ENCODE results near the gene NF1. TPM values are rescaled to one million over a fixed set of nuclear protein-coding genes. Genes with fewer than 3 reads are reported as not detected.
"Not testable (repeated sequence)": the region's sequence is repeated elsewhere in the genome, so short reads cannot be mapped to it uniquely, and the experiment has no call there.

NF1 gene
- total RNA-seq, 2 donors from 2014 or later: 62.3 to 68.0 TPM

- H3K27me3 ChIP-seq (replicated peaks; ENCODE audit: insufficient read depth): no peaks in the 10 kb centered on the region
- intact Hi-C loops (cut with DNase I): no loop called here
- no peak overlapping the region for H3K4me3 ChIP-seq
These were observed 284.9 kb downstream of the NF1 start for GRCh38 chr17:31379597-31380205.

GRCh38 chr17:31381165-31381668, 286.4 kb downstream of the NF1 start:
- intact Hi-C loops (cut with DNase I): no loop called here
- DNase-seq (ENCODE audit: low spot score): no peak
- Histone ChIP-seq H3K36me3 (no peaks in the 10 kb centered on the region), H3K4me1 (replicated peaks) (no peaks in the 10 kb centered on the region), H3K27me3 (replicated peaks; ENCODE audit: insufficient read depth) (no peaks in the 10 kb centered on the region), H3K9me3 (no peaks in the 10 kb centered on the region), H3K4me3 (no peak overlapping the region), H3K27ac (no peak overlapping the region)
- TF ChIP-seq POLR2A (IDR thresholded peaks at IDR 0.05): no peak
- TF ChIP-seq POLR2AphosphoS5 (IDR thresholded peaks at IDR 0.05): no peak
- TF ChIP-seq CTCF (IDR thresholded peaks at IDR 0.05): no peak

More at GRCh38 chr17:31379597-31380205, 284.9 kb downstream of the NF1 start:
- Histone ChIP-seq H3K36me3 (no peaks in the 10 kb centered on the region), H3K4me1 (replicated peaks) (no peaks in the 10 kb centered on the region), H3K9me3 (no peaks in the 10 kb centered on the region), H3K27ac (no peak overlapping the region)
- no peak for DNase-seq (ENCODE audit: low spot score)
- no peak for TF ChIP-seq POLR2AphosphoS5 (IDR thresholded peaks at IDR 0.05)
- no peak for TF ChIP-seq CTCF (IDR thresholded peaks at IDR 0.05)
- TF ChIP-seq POLR2A (IDR thresholded peaks at IDR 0.05): no peak
- WGBS: 100% methylated on average over 1 of the region's 1 CpG

GRCh38 chr17:31382668-31383275, 288.0 kb downstream of the NF1 start:
- intact Hi-C loops (cut with DNase I); DNase-seq (ENCODE audit: low spot score); H3K36me3 ChIP-seq; H3K4me3 ChIP-seq; H3K4me1 ChIP-seq (replicated peaks); H3K27me3 ChIP-seq (replicated peaks; ENCODE audit: insufficient read depth); H3K27ac ChIP-seq; H3K9me3 ChIP-seq: not testable (repeated sequence)
- WGBS: 93% methylated on average over 11 of the region's 11 CpGs

GRCh38 chr17:31383488-31383887, 288.7 kb downstream of the NF1 start:
- H3K4me3 ChIP-seq; H3K27me3 ChIP-seq (replicated peaks; ENCODE audit: insufficient read depth); H3K4me1 ChIP-seq (replicated peaks); DNase-seq (ENCODE audit: low spot score); H3K36me3 ChIP-seq; intact Hi-C loops (cut with DNase I); H3K9me3 ChIP-seq; H3K27ac ChIP-seq: not testable (repeated sequence)
- WGBS: 95% methylated on average over 6 of the region's 6 CpGs

GRCh38 chr17:31385428-31386285, 290.9 kb downstream of the NF1 start:
- H3K9me3 ChIP-seq: no peaks in the 10 kb centered on the region
- no peak overlapping the region for H3K4me3 ChIP-seq
- no peak for DNase-seq (ENCODE audit: low spot score)
- intact Hi-C loops (cut with DNase I): no loop called here
- H3K36me3 ChIP-seq: no peaks in the 10 kb centered on the region
- WGBS: 89% methylated on average over 7 of the region's 7 CpGs
- no peaks in the 10 kb centered on the region for H3K27me3 ChIP-seq (replicated peaks; ENCODE audit: insufficient read depth)
- no peaks in the 10 kb centered on the region for H3K4me1 ChIP-seq (replicated peaks)
- TF ChIP-seq POLR2AphosphoS5 (IDR thresholded peaks at IDR 0.05): no peak
- TF ChIP-seq POLR2A (IDR thresholded peaks at IDR 0.05): no peak
- TF ChIP-seq CTCF (IDR thresholded peaks at IDR 0.05): no peak
- H3K27ac ChIP-seq: no peak overlapping the region

All from prostate gland (tissue), 2 donors.